Neural progenitor cell (in vitro differentiated cells): ENCODE data around the gene MSH2. TPM values are rescaled to one million over a fixed set of nuclear protein-coding genes. Genes with fewer than 3 reads are reported as not detected.

ENCODE experiments used
- DNase-seq: peaks from one replicate; pipeline ENCODE4 v3.0.0-alpha.2; 2016; ENCODE audit warnings: low spot score
- H2AFZ ChIP-seq: fragments of 200-600 bp; sonication (generic); replicated peaks from 2 replicates; pipeline ENCODE4 v1.6.1; 2016; ENCODE audit warnings: antibody characterized with exemption
- H3F3A ChIP-seq: fragments of 200-600 bp; sonication (generic); 2 replicates; pipeline ENCODE4 v1.6.1; 2016; ENCODE audit warnings: antibody characterized with exemption, low read depth
- H3K27ac ChIP-seq: fragments of 200-600 bp; sonication (generic); 2 replicates; pipeline ENCODE4 v1.5.1; 2016; ENCODE audit warnings: mild to moderate bottlenecking
- H3K27me3 ChIP-seq: fragments of 200-600 bp; sonication (generic); 2 replicates; pipeline ENCODE4 v1.6.1; 2016; ENCODE audit warnings: mild to moderate bottlenecking, moderate library complexity
- H3K36me3 ChIP-seq: fragments of 200-600 bp; sonication (generic); 2 replicates; pipeline ENCODE4 v1.5.1; 2016
- H3K4me1 ChIP-seq: fragments of 200-600 bp; sonication (generic); 2 replicates; pipeline ENCODE4 v1.6.1; 2016; ENCODE audit warnings: mixed run types
- H3K4me2 ChIP-seq: fragments of 200-600 bp; sonication (generic); 2 replicates; pipeline ENCODE4 v1.6.1; 2016
- H3K4me3 ChIP-seq: fragments of 200-600 bp; sonication (generic); 2 replicates; pipeline ENCODE4 v1.5.1; 2016
- H3K79me2 ChIP-seq: fragments of 200-600 bp; sonication (generic); 2 replicates; pipeline ENCODE4 v1.6.1; 2016; ENCODE audit warnings: low read depth
- H3K9ac ChIP-seq: fragments of 200-600 bp; sonication (generic); 2 replicates; pipeline ENCODE4 v1.6.1; 2016
- H3K9me3 ChIP-seq: fragments of 200-600 bp; sonication (generic); 2 replicates; pipeline ENCODE4 v1.5.1; 2016; ENCODE audit warnings: low read depth
- H4K20me1 ChIP-seq: fragments of 200-600 bp; sonication (generic); 2 replicates; pipeline ENCODE4 v1.6.1; 2016; ENCODE audit warnings: low read depth
- H3K27ac Mint-ChIP-seq: 3 replicates; pipeline ENCODE4 v1.8.0; 2021; ENCODE audit warnings: mixed read lengths
- H3K27me3 Mint-ChIP-seq: 2 replicates; pipeline ENCODE4 v1.8.0; 2022; ENCODE audit warnings: low read depth, mild to moderate bottlenecking, inconsistent platforms, moderate library complexity, mixed read lengths; ENCODE audit not compliant: insufficient read depth
- H3K36me3 Mint-ChIP-seq: 3 replicates; pipeline ENCODE4 v1.8.0; 2021; ENCODE audit warnings: mixed read lengths
- H3K4me1 Mint-ChIP-seq: 3 replicates; pipeline ENCODE4 v1.8.0; 2021; ENCODE audit warnings: mixed read lengths
- H3K4me3 Mint-ChIP-seq: 3 replicates; pipeline ENCODE4 v1.8.0; 2021; ENCODE audit warnings: mild to moderate bottlenecking, moderate library complexity, mixed read lengths
- H3K9me3 Mint-ChIP-seq: 3 replicates; pipeline ENCODE4 v1.8.0; 2020; ENCODE audit warnings: mixed read lengths
- CTCF ChIP-seq: fragments of 200-600 bp; sonication (generic); IDR thresholded peaks from 2 replicates; pipeline ENCODE4 v1.5.1; 2017; ENCODE audit warnings: antibody characterized with exemption, mild to moderate bottlenecking
- EZH2 ChIP-seq: fragments of 200-600 bp; sonication (generic); IDR thresholded peaks from 2 replicates; pipeline ENCODE4 v1.6.1; 2017; ENCODE audit warnings: antibody characterized with exemption, mild to moderate bottlenecking, moderate library complexity
- EZH2phosphoT487 ChIP-seq: fragments of 200-600 bp; sonication (generic); IDR thresholded peaks from 2 replicates; pipeline ENCODE4 v1.6.1; 2017; ENCODE audit warnings: antibody characterized with exemption
- total RNA-seq: library from RNA; depleted of rRNA; stranded (reverse); fragments of >200 nt; gene quantifications from 2 replicates; pipeline ENCODE4 v1.2.3, GENCODE V29; 2015; ENCODE audit warnings: low replicate concordance

MSH2 gene
- total RNA-seq, 1 donor from 2014 or later: 134 TPM

- H4K20me1 ChIP-seq: no peaks in the 10 kb centered on the region
- no peak overlapping the region for H3K9ac ChIP-seq
- no peaks in the 10 kb centered on the region for H3K36me3 ChIP-seq
- H3K79me2 ChIP-seq: no peaks in the 10 kb centered on the region
- H3K27ac ChIP-seq: no peak overlapping the region
- DNase-seq: no peak
- no peaks in the 10 kb centered on the region for H3K4me1 ChIP-seq
- no peak overlapping the region for H3K4me3 ChIP-seq
- Mint-ChIP-seq H3K4me3 (no peak overlapping the region), H3K4me1 (peaks cover 4% of the 10 kb centered on the region), H3K9me3 (peaks cover 21% of the 10 kb centered on the region), H3K27ac (no peak overlapping the region), H3K27me3 (no peaks in the 10 kb centered on the region), H3K36me3 (peaks cover 12% of the 10 kb centered on the region)
- H3K9me3 ChIP-seq: peaks cover 5% of the 10 kb centered on the region
- no peak overlapping the region for H3K4me2 ChIP-seq
- no peak overlapping the region for H2AFZ ChIP-seq
- H3F3A ChIP-seq: no peaks in the 10 kb centered on the region
- TF ChIP-seq EZH2: no peak
- TF ChIP-seq CTCF: no peak
- no peak for TF ChIP-seq EZH2phosphoT487
- H3K27me3 ChIP-seq: no peaks in the 10 kb centered on the region
These were observed 105.7 kb downstream of the MSH2 start for GRCh38 chr2:47508641-47509040.

GRCh38 chr2:47509250-47509649 lies 106.3 kb downstream of the MSH2 start:
- TF ChIP-seq CTCF (no peak), EZH2phosphoT487 (no peak), EZH2 (no peak)
- no peaks in the 10 kb centered on the region for H3K79me2 ChIP-seq
- no peaks in the 10 kb centered on the region for H3K27me3 ChIP-seq
- no peak overlapping the region for H3K4me3 Mint-ChIP-seq
- H3K4me2 ChIP-seq: no peak overlapping the region
- no peak overlapping the region for H3K9ac ChIP-seq
- H3K4me1 Mint-ChIP-seq: peaks cover 8% of the 10 kb centered on the region
- H3K27ac Mint-ChIP-seq: peak overlapping the region; percentile 29
- H3K36me3 Mint-ChIP-seq: peaks cover 14% of the 10 kb centered on the region
- no peak overlapping the region for H2AFZ ChIP-seq
- no peaks in the 10 kb centered on the region for H3K36me3 ChIP-seq
- H3K9me3 ChIP-seq: peaks cover 5% of the 10 kb centered on the region
- no peaks in the 10 kb centered on the region for H3F3A ChIP-seq
- H3K4me1 ChIP-seq: no peaks in the 10 kb centered on the region
- H3K27me3 Mint-ChIP-seq: no peaks in the 10 kb centered on the region
- peaks cover 19% of the 10 kb centered on the region for H3K9me3 Mint-ChIP-seq
- H3K4me3 ChIP-seq: no peak overlapping the region
- DNase-seq: no peak
- H3K27ac ChIP-seq: no peak overlapping the region
- H4K20me1 ChIP-seq: no peaks in the 10 kb centered on the region

GRCh38 chr2:47509821-47510385 lies 106.9 kb downstream of the MSH2 start:
- Histone ChIP-seq H3K36me3 (no peaks in the 10 kb centered on the region), H3K9ac (no peak overlapping the region), H3K79me2 (no peaks in the 10 kb centered on the region), H3K4me2 (no peak overlapping the region), H2AFZ (no peak overlapping the region), H3K4me1 (no peaks in the 10 kb centered on the region), H3K4me3 (no peak overlapping the region), H3K27ac (no peak overlapping the region), H3K27me3 (no peaks in the 10 kb centered on the region), H3K9me3 (peaks cover 5% of the 10 kb centered on the region), H3F3A (no peaks in the 10 kb centered on the region), H4K20me1 (no peaks in the 10 kb centered on the region)
- Mint-ChIP-seq H3K4me1 (peaks cover 8% of the 10 kb centered on the region), H3K36me3 (peaks cover 12% of the 10 kb centered on the region), H3K27ac (no peak overlapping the region), H3K9me3 (peaks cover 13% of the 10 kb centered on the region), H3K4me3 (no peak overlapping the region), H3K27me3 (no peaks in the 10 kb centered on the region)
- no peak for DNase-seq
- no peak for TF ChIP-seq EZH2phosphoT487
- no peak for TF ChIP-seq CTCF
- TF ChIP-seq EZH2: no peak
